GM12801 (cell line): Measurements from ENCODE around the gene TULP4.

Source experiments
- CTCF ChIP-seq: IDR thresholded peaks from one replicate; pipeline ENCODE4 v1.5.1; 2011; ENCODE audit warnings: control low read depth; ENCODE audit not compliant: insufficient read length; ENCODE audit errors: extremely low read depth

Gene TULP4

DNA sequence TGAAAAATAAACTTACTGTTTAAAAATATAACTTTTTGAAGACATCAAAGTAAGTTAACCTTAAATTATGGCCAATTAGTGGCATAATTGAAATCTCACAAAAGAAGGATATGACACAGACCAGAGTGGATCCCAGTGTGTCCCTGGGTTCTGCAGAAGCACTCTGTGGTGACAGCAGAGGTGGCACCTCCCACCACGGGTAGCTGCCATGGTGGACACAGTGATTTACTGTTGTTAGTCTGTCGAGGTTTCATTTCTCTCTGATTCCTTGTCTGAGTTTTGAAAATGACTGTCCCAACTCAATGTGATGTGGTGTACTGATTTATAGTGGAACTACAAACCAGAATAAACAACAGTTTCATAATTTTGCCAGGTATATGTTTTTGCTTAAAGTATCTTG, 76.5 kb downstream of the TULP4 start:
- TF ChIP-seq CTCF, result no peak

GRCh38 chr6:158389193-158389919, 77.1 kb downstream of the TULP4 start:
- no peak for TF ChIP-seq CTCF

- TF ChIP-seq CTCF, result no peak
These were observed 79.0 kb downstream of the TULP4 start for GRCh38 chr6:158391276-158391675.

DNA sequence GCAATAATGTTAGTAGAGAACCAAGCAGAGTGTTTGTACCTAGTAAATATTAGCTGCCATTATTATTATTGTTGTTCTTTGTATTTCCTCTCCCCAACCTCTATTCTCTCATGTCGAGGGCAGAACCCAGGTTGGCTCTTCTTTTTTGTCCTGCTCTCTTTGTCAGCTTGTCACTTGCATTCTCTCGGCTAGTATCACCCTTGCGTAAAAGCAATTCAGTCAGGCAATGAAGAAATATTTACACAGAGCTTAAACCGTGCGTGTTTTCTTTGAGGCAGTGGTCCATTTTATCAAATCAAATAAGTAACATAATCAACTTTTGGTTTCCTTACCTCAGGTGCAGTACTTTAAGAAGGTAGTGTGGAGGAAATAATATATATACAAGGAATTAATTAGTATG, 83.9 kb downstream of the TULP4 start:
- no peak for TF ChIP-seq CTCF

GRCh38 chr6:158397578-158397977, 85.3 kb downstream of the TULP4 start:
- no peak for TF ChIP-seq CTCF

DNA sequence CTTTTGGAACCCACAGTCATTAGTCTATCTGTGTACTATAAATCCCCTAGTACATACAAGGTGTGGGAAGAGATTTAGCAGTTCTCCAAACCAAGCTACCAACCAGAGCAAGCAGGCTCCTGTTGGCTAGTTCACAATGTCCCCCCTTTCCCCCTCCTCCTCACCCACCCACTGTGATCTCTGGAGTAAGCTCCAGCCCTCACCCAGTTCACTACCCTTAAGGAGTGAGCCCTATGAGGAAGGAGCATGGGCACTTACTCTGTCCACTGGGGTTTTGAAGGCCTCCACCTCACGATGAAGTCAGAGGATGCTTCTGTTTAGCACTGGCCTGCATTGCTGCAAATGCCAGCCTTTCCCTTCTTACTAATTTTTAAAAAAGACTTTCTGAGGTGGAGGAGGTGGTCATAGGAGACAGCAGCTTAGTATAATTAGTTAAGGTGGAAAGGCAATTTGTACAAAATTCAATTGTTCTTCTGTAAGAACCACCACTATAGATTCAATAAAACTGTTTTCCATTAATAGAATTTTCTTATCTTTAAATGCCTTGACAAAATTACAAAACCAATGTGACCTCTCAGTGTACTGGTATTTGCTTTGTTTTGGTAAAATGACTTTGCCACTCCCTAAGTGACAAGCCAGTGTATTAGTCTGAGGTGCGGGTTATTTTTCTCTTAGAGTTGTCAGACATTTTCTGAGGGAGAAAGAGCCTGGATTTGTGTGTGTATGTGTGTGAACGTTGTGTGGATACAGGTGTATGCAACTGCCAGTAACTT, 86.2 kb downstream of the TULP4 start:
- TF ChIP-seq CTCF, result no peak

GRCh38 chr6:158399040-158399700, 86.9 kb downstream of the TULP4 start:
- TF ChIP-seq CTCF, result no peak
